Stimulated activated CD4-positive, alpha-beta T cell treated with anti-CD3 and anti-CD28 coated beads, Interleukin-4, amount 100 ng/mL, for 48 hours (primary cell): ENCODE measurements around the gene PCDHB16.

Experiments used
- DNase-seq, 2 donors: peaks; one replicate each; pipeline ENCODE4 v3.0.0-alpha.2; 2020; ENCODE audit warnings: low read depth in 2 of 2

Gene PCDHB16

GRCh38 chr5:141234109-141234667, 52.0 kb downstream of the PCDHB16 start:
- DNase-seq: no peak
